GM12878 (cell line): Measurements from ENCODE around the gene FZD10.

Experiments
- BACH1 ChIP-seq: fragments of 450-650 bp; IDR thresholded peaks from 2 replicates; pipeline ENCODE4 v1.6.1; 2017; ENCODE audit warnings: mild to moderate bottlenecking, borderline replicate concordance
- BCL11A ChIP-seq: IDR thresholded peaks from 2 replicates; pipeline ENCODE4 v1.6.1; 2011; ENCODE audit warnings: low read depth, low read length
- BCL3 ChIP-seq: IDR thresholded peaks from 2 replicates; pipeline ENCODE4 v1.6.1; 2011; ENCODE audit warnings: borderline replicate concordance, low read depth, mild to moderate bottlenecking, moderate library complexity, low read length; ENCODE audit not compliant: insufficient read depth, poor library complexity, severe bottlenecking
- CTCF ChIP-seq, 3 experiments: IDR thresholded peaks in 2 of 3; conservative IDR thresholded peaks in 1 of 3; 2 replicates each; pipeline ENCODE4 v1.5.1; 2011; ENCODE audit warnings: low read depth in 3 of 3, low read length in 3 of 3, mild to moderate bottlenecking in 3 of 3, control low read depth in 2 of 3, moderate library complexity in 2 of 3, inconsistent platforms in 1 of 3, mixed read lengths in 1 of 3; ENCODE audit not compliant: control insufficient read depth in 2 of 3, insufficient read depth in 1 of 3; ENCODE audit errors: extremely low read depth in 1 of 3
- EP300 ChIP-seq, 2 experiments: fragments of 150-350 bp in 1 of 2; IDR thresholded peaks; 2 replicates each; pipeline ENCODE4 v1.6.1; 2011 to 2012; ENCODE audit warnings: low read depth in 2 of 2, low read length in 2 of 2, borderline replicate concordance in 1 of 2, improper control_type of control experiment in 1 of 2, inconsistent platforms in 1 of 2; ENCODE audit not compliant: control insufficient read depth in 1 of 2
- EZH2 ChIP-seq: IDR thresholded peaks from 2 replicates; pipeline ENCODE4 v1.6.1; 2012; ENCODE audit warnings: low read depth, mild to moderate bottlenecking, control low read depth, inconsistent platforms, low read length, borderline replicate concordance; ENCODE audit not compliant: control insufficient read depth
- FOXM1 ChIP-seq: IDR thresholded peaks from 2 replicates; pipeline ENCODE4 v1.6.1; 2012; ENCODE audit warnings: low read depth, mild to moderate bottlenecking, inconsistent platforms, low read length, moderate library complexity
- KDM1A ChIP-seq: fragments of 200-600 bp; sonication (generic); IDR thresholded peaks from 2 replicates; pipeline ENCODE4 v1.6.1; 2016; ENCODE audit warnings: borderline replicate concordance
- MAX ChIP-seq: IDR thresholded peaks from 2 replicates; pipeline ENCODE4 v1.6.1; 2012; ENCODE audit warnings: low read depth, low read length, improper control_type of control experiment
- NRF1 ChIP-seq: conservative IDR thresholded peaks from 2 replicates; pipeline ENCODE4 v1.6.1; 2011; ENCODE audit warnings: mild to moderate bottlenecking, low read depth, low read length, improper control_type of control experiment
- SP1 ChIP-seq: IDR thresholded peaks from one replicate; pipeline ENCODE4 v1.6.1; 2011; ENCODE audit warnings: low read depth, low read length
- TAF1 ChIP-seq: IDR thresholded peaks from 2 replicates; pipeline ENCODE4 v1.6.1; 2011; ENCODE audit warnings: mild to moderate bottlenecking, low read depth, low read length, borderline replicate concordance
- TCF12 ChIP-seq: IDR thresholded peaks from 2 replicates; pipeline ENCODE4 v1.6.1; 2011; ENCODE audit warnings: low read depth, mild to moderate bottlenecking, low read length
- YY1 ChIP-seq: IDR thresholded peaks from 2 replicates; pipeline ENCODE4 v1.6.1; 2011; ENCODE audit warnings: low read depth, mild to moderate bottlenecking, low read length

- TF ChIP-seq EZH2 (no peak), SP1 (no peak), BCL11A (no peak), CTCF (IDR thresholded peaks at IDR 0.05 in 2 of 3, conservative IDR thresholded peaks at IDR 0.05 in 1 of 3; ENCODE audit: control insufficient read depth in 2 of 3, extremely low read depth in 1 of 3, insufficient read depth in 1 of 3, low read depth in 3 of 3, low read length in 3 of 3) (no peak), TCF12 (no peak), NRF1 (no peak), MAX (no peak), YY1 (no peak), EP300 (IDR thresholded peaks at IDR 0.05; ENCODE audit: borderline replicate concordance in 1 of 2, control insufficient read depth in 1 of 2, low read depth in 2 of 2, low read length in 2 of 2) (no peak), TAF1 (no peak), FOXM1 (no peak), BACH1 (no peak), BCL3 (no peak), KDM1A (no peak)
These were observed 52.6 kb downstream of the FZD10 start for GRCh38 chr12:130214686-130215395.
